Measurements from ENCODE around the gene C1orf116.

DNA sequence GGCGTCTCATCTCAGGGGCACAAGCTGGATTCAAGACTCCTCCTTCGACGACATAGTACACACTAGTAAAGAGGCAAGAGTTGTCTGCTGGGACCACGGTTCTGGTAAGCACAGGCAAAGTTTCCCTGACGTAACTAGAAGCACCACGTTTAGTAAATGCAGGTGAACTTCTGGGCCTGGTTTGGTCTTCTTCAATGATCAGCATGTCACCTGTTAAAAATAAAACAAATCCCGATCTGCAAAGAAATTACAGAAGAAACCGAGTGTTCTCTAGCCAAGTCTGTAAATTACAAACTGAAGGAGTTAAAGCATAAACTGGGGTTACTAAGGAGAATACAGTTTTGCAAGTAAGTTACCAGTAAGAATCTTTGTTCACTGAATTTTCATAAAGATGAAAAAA lies 17.0 kb upstream of the C1orf116 start:
- TF ChIP-seq REST (IDR thresholded peaks at IDR 0.05; ENCODE audit: insufficient read depth in 1 of 2, low read depth in 2 of 2, low read length in 2 of 2) (no peak), POLR2AphosphoS5 (IDR thresholded peaks at IDR 0.05; ENCODE audit: low read depth, low read length) (no peak), SIN3A (IDR thresholded peaks at IDR 0.05; ENCODE audit: borderline replicate concordance, insufficient read depth, low read length) (no peak), FOXP2 (optimal IDR thresholded peaks at IDR 0.05; ENCODE audit: borderline replicate concordance, extremely low read depth, extremely low read length, insufficient read depth) (no peak)

Data from PFSK-1 (cell line).